T-helper 17 cell (primary cell): ENCODE results near the gene TRAF7. TPM values are rescaled to one million over a fixed set of nuclear protein-coding genes. Genes with fewer than 3 reads are reported as not detected.
"Not testable (repeated sequence)": the region's sequence is repeated elsewhere in the genome, so short reads cannot be mapped to it uniquely, and the experiment has no call there.

Experiments
- ATAC-seq: fragments of 150-1000 bp; cut with Tn5 transposase; 2 replicates; pipeline ENCODE4 v1.10.0; 2021; ENCODE audit warnings: mild to moderate bottlenecking, moderate library complexity
- DNase-seq, 3 donors: peaks; one replicate each; pipeline versions ENCODE4 v3.0.0 to v3.0.0-alpha.2; 2020 to 2021
- H3K9me3 ChIP-seq: one replicate; pipeline ENCODE4 v1.7.0; 2013; ENCODE audit warnings: low read length, mild to moderate bottlenecking; ENCODE audit not compliant: control insufficient read depth, poor library complexity, severe bottlenecking
- H3K27ac Mint-ChIP-seq: one replicate; pipeline ENCODE4 v1.8.0; 2022; ENCODE audit warnings: mild to moderate bottlenecking, moderate library complexity, mixed read lengths
- H3K27me3 Mint-ChIP-seq: one replicate; pipeline ENCODE4 v1.8.0; 2022; ENCODE audit warnings: mixed read lengths
- H3K36me3 Mint-ChIP-seq: one replicate; pipeline ENCODE4 v1.8.0; 2022; ENCODE audit warnings: low read depth, mixed read lengths
- H3K4me1 Mint-ChIP-seq: one replicate; pipeline ENCODE4 v1.8.0; 2022; ENCODE audit warnings: mild to moderate bottlenecking, mixed read lengths
- H3K4me3 Mint-ChIP-seq: one replicate; pipeline ENCODE4 v1.8.0; 2022; ENCODE audit warnings: mild to moderate bottlenecking, moderate library complexity, mixed read lengths
- total RNA-seq, 4 donors: library from RNA in 2 of 4; stranded (reverse) in 2 of 4; gene quantifications; one replicate each; pipeline ENCODE4 v1.2.3 and lab custom pipeline; 2022 to 2026

Gene TRAF7
- total RNA-seq, 2 donors from 2014 or later = 32.4 to 35.0 TPM

DNA sequence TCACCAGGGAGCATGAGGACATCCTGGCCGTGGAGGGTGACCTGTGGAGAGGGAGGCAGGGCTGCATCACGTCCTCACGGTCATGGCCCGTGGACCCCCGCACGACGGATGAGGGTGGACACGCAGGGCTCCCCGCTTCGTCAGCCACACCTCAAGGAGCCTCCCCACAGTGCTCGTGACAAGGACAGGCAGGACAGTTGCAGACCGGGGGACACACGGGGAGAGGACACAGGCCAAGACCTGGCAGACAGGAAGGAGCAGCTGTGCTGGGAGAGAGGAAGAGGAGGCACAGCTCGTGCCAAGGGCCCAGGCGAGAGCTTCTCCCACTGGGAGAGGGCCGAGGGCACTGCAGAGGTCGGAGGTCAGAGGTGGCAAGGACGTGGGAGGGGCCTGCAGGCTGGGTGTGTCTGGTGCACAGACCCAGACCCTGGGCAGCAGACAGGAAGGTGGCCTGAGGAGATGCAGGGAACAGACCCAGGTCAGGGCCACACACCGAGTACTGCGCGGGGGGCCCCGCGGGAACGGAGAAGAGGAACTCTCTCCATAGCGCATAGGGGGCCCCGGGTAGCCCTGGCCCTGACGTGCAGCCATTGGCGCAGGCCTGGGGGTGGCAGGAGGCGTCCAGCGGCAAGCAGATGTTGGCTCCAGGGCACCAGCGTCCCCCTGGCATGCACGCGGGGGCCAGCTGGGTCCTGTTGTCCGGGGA, 40.5 kb upstream of the TRAF7 start:
- not testable (repeated sequence) for H3K9me3 ChIP-seq, H3K36me3 Mint-ChIP-seq, ATAC-seq, DNase-seq, H3K27me3 Mint-ChIP-seq, H3K4me3 Mint-ChIP-seq, H3K27ac Mint-ChIP-seq, H3K4me1 Mint-ChIP-seq

DNA sequence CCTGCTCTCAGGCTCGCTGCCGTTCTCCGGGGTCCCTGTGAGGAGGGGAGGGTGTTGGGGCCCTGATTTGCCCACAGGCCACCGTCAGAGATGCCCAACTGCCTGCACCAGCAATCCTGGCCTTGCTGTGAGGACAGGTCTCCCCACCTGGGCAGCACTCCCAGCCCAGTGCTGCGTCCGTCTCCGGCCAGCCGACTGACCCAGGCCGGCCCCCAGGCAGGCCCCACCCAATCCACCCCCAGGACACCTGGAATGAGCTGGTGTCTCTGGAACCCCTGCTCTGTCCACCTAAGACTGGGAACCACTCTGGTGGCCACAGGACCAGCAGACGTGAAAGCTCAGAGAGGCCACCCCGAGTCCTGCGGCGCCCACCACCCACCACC, 40.0 kb upstream of the TRAF7 start:
- no peak overlapping the region for H3K27ac Mint-ChIP-seq
- no peaks in the 10 kb centered on the region for H3K9me3 ChIP-seq
- peaks cover 4% of the 10 kb centered on the region for H3K4me1 Mint-ChIP-seq
- no peak overlapping the region for H3K4me3 Mint-ChIP-seq
- no peaks in the 10 kb centered on the region for H3K27me3 Mint-ChIP-seq
- ATAC-seq (no peak), DNase-seq (no peak)
- no peaks in the 10 kb centered on the region for H3K36me3 Mint-ChIP-seq

DNA sequence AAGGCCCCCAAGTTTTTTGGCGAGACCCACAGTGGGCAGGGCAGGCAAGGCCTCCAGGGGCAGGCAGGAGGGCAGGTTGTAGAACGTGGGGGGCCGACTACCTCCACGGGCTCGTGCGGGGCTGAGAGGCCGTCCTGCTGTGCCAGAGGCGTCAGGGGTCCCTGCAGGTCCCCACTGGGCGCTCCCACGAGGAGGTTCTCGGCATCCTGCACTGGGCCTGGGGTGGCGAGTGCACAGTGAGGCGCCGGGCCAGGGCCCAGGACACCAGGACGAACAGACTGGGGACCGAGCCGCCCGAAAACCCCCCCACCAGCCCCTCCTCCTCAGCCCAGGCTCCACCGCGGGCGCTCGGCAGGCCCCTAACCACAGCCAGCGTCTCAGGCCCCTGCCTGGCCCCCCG, 39.2 kb upstream of the TRAF7 start:
- not testable (repeated sequence) for H3K36me3 Mint-ChIP-seq, H3K4me1 Mint-ChIP-seq, DNase-seq, ATAC-seq, H3K4me3 Mint-ChIP-seq, H3K27me3 Mint-ChIP-seq, H3K27ac Mint-ChIP-seq, H3K9me3 ChIP-seq

DNA sequence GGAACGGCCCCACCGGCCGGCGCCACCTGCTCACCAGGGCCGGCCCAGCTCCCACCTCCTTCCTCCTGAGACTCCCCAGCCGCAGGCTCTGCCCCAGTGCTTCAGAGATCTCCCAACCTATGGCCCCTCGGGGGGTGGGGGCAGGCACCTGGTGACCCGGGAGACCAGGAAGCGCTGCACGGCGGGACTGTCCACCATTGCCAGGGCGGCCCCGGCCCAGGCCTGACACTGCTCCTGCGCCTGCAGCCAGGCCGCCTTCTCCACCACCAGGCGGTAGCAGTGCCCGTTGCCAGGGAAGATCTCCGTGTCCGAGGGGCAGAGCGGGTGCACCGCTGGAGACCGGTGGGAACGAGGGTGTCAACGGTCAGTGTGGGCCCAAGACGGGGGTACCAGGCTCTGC, 38.2 kb upstream of the TRAF7 start:
- H3K27ac Mint-ChIP-seq, H3K4me1 Mint-ChIP-seq, H3K27me3 Mint-ChIP-seq, DNase-seq, H3K4me3 Mint-ChIP-seq, H3K9me3 ChIP-seq, ATAC-seq, H3K36me3 Mint-ChIP-seq: not testable (repeated sequence)

DNA sequence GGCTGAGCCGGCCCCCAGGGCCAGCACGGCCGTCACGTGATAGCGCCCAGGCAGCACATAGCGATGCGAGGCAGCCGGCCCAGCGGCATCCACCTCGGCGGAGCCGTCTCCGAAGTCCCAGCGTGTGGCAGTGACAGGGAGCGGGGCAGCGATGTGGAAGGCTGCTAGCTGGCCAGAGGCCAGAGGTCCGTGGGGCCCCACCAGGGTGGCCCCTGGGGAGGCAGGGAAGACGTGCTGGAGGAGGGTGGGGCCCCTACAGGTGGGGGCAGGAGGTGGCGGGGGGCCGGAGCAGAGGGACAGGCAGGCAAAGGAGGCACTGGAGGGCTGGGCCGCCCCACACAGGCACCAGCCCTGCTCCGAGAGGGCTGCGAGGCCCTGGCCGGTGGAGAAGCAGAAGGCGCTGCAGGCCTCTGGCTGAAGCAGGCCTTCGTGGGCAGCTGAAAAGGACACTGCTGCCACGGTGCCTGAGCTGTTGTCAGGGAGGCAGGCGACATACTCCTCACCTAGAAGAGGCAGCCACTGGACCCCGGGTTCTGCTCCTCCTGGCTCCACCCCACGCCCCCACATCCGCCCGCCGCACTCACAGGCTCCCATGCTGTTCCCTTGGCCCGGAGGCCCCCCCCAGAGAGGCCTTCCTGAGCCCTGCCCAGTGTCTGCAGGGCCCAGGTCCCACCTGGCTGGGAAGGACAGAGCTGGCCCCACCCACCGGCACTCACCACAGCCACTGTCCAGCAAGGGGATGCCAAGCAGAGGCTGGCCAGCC, 37.4 kb upstream of the TRAF7 start:
- not testable (repeated sequence) for H3K27ac Mint-ChIP-seq, ATAC-seq, DNase-seq, H3K36me3 Mint-ChIP-seq, H3K4me3 Mint-ChIP-seq, H3K27me3 Mint-ChIP-seq, H3K9me3 ChIP-seq, H3K4me1 Mint-ChIP-seq

DNA sequence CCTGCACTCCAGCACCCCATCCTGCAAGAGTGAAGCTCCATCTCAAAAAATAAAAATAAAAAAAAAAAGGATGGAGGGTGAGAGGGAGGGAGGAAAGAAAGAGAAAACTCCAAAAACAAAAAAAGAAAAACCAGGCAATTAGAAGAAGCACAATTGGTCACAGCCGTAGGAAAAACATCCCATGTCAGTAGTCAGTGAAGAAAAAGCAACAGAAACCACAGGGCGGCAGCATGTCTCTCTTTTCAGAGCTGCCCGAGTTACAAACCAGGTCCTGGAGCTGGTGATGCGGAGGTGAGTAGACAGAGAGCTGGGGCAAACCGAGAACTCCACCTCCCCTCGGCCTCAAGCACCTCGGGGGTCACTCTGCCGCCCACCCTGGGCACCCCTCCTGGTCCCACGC, 34.3 kb upstream of the TRAF7 start:
- not testable (repeated sequence) for H3K4me1 Mint-ChIP-seq, DNase-seq, H3K27me3 Mint-ChIP-seq, H3K4me3 Mint-ChIP-seq, H3K9me3 ChIP-seq, H3K36me3 Mint-ChIP-seq
- H3K27ac Mint-ChIP-seq = peak overlapping the region; percentile 34
- peak; percentile 67 for ATAC-seq

DNA sequence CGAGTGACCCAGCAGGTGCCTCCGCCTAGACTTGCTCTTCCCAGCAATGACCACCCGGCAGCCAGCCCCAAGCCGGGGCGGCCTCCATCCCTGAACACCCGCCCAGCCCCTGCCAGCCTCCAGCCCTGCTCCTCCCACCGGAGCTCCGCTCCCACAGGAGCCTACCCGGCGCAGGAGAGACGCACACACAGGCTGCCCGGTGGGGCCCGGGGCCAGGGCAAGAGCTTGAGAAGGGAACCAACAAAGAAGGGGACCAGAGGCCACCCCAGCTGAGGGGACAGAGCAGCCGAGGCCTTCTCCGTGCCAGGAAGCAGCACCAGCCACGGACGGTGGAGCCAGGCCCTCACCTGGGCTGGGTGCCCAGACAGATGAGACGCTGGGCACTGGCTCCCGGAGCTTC, 33.7 kb upstream of the TRAF7 start:
- Mint-ChIP-seq H3K4me3 (no peak overlapping the region), H3K36me3 (no peaks in the 10 kb centered on the region), H3K27me3 (no peaks in the 10 kb centered on the region), H3K4me1 (peaks cover 8% of the 10 kb centered on the region), H3K27ac (no peak overlapping the region)
- no peak for ATAC-seq
- DNase-seq = no peak
- no peaks in the 10 kb centered on the region for H3K9me3 ChIP-seq

DNA sequence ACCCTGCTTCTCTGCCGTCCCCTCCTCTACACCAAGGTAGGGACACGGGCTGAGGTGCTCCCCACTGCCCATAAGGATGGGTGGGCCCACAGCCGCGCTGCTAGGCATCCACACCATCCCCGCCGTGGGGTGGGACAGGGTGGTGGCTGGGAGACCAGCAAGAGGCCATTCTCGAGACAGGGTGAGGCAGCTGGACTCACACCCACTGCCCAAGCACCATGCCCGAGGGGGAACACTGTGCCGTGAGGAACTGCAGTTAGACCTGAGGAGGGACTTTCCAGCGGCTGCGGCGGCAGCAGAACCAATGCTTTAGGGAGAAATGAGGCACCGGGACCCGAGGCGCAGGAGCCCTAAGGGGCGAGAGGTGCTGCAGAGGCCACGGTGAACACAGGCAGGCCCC, 33.2 kb upstream of the TRAF7 start:
- no peak for ATAC-seq
- H3K4me3 Mint-ChIP-seq = no peak overlapping the region
- no peak for DNase-seq
- H3K27ac Mint-ChIP-seq = no peak overlapping the region
- no peaks in the 10 kb centered on the region for H3K27me3 Mint-ChIP-seq
- no peaks in the 10 kb centered on the region for H3K36me3 Mint-ChIP-seq
- H3K4me1 Mint-ChIP-seq = peaks cover 12% of the 10 kb centered on the region
- H3K9me3 ChIP-seq = no peaks in the 10 kb centered on the region

DNA sequence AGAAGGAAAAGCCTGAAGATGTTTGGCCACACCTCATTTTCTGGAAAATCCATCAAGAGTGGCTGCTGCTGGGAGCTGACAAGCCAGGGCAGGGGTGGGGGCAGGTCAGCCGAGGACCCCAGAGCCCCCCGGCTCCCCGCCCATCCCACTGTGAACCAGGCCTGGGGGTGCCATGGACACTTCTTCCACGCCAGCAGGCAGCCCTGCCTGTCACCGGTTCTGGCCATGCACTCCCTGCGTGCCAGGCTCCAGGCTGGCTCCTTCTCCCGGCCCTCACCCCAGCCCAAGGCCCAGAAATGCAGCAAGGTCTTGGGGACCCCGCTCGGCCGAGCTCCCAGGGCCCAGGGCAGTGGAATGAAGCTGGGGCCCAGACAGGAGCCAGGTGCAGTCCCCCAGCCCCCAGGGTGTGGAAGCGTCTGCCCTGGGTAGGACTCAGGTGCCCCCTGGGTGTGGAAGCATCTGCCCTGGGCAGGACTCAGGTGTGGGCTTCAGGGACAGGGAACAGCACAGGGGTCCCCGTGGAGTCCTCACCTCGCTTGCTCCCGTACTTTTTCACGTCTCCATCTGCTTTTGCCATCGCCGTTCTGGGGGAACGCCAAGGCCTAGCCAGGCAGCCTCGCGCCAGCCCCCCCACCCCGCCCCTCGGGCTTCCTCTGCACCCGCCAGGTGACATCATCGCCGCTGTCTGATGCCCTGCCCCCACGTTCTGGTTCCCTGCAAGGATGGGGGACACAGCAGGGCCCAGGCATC, 32.5 kb upstream of the TRAF7 start:
- not testable (repeated sequence) for H3K27me3 Mint-ChIP-seq, H3K9me3 ChIP-seq, H3K27ac Mint-ChIP-seq, H3K4me3 Mint-ChIP-seq, H3K36me3 Mint-ChIP-seq, DNase-seq, ATAC-seq
- peaks cover 12% of the 10 kb centered on the region for H3K4me1 Mint-ChIP-seq

DNA sequence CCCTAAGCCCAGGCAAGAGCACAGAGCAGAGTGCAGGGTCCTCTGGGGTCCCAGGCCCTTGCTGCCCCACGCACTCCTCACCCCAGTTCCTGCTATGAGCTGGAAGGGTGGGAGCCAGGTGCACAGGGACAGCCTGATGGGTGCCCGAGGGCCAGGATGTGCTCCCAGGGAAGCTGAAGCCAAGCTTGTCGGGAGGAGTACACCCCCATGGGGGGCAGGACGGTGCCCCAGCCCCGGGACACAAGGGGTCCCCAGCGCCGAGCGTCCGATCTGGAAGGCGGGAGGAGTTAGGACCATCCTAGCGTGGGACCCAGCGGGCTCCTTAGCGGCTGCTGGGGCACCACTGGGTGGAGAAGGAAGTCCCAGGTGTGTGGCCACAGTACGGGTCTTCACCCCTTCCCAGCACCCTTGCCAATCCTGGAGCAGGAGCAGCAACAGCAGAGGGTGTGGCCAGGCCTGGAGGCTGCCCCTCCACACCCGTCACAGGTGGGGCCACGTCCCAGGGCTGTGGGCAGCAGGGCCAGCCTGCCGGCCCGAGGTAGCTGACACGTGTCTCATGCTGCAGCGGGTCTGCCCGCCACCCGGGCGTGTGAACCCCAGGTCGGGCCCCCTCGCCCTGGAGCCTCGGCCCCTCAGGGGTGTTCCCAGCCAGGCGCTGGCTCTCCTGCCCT, 31.7 kb upstream of the TRAF7 start:
- peaks cover 14% of the 10 kb centered on the region for H3K4me1 Mint-ChIP-seq

DNA sequence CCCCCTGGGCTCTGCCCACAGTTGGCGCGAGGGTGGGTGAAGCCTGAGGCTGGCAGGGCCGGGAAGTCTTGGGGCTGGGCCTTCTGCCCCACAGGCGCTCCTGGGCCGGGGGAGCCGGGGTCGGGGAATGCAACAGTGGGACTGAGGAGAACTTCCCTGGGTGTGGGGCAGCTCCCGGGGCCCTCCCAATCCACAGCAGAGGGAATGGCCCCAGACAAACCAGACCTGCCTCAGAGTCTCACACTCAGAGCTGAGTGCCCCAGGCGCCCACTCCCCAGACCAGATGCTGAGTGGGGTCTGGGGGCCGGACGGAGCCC, 31.2 kb upstream of the TRAF7 start:
- not testable (repeated sequence) for DNase-seq, H3K27me3 Mint-ChIP-seq, H3K27ac Mint-ChIP-seq, H3K36me3 Mint-ChIP-seq, H3K4me3 Mint-ChIP-seq, H3K9me3 ChIP-seq, ATAC-seq
- peaks cover 14% of the 10 kb centered on the region for H3K4me1 Mint-ChIP-seq

More for the DNA sequence above, 31.7 kb upstream of the TRAF7 start:
- H3K27me3 Mint-ChIP-seq, DNase-seq, H3K4me3 Mint-ChIP-seq, H3K36me3 Mint-ChIP-seq, H3K9me3 ChIP-seq, H3K27ac Mint-ChIP-seq, ATAC-seq: not testable (repeated sequence)

DNA sequence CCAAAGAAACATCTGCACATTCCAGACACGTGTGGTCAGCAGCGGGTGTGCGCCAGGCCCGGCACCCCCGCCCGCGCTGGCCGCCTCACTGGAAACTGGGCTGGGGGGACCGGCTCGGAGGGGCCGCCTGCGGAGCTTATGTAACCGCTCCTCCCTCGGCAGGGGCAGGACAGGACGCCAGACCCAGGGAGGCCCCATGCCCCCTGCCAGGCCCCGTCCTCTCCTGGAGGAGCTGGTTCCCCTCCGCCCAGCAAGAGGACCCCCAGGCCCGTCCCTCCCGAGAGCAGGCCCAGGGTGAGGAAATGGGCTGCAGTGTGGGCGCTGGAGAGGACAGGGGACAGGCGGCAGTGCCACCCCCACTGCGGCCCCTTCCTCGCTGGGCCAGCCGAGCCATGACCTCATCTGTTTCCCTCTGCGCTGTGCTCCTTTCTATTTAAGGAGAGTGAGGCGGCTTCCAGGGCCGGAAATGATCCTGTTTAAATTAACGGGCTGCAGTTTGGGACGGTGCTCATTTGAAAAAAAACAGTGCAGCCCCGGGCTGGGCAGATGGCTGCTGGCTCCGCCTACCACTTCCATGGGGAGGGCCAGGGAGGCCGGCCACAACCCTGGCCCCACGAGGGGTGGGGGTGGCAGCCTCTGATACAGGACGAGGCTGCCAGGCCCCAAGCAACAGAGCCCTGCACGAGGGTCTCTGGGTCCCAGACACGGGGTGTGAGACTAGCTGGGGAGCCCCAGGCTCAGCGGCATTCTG, 30.7 kb upstream of the TRAF7 start:
- not testable (repeated sequence) for ATAC-seq, H3K9me3 ChIP-seq, H3K27ac Mint-ChIP-seq, H3K4me3 Mint-ChIP-seq, DNase-seq, H3K36me3 Mint-ChIP-seq, H3K27me3 Mint-ChIP-seq
- peaks cover 14% of the 10 kb centered on the region for H3K4me1 Mint-ChIP-seq

DNA sequence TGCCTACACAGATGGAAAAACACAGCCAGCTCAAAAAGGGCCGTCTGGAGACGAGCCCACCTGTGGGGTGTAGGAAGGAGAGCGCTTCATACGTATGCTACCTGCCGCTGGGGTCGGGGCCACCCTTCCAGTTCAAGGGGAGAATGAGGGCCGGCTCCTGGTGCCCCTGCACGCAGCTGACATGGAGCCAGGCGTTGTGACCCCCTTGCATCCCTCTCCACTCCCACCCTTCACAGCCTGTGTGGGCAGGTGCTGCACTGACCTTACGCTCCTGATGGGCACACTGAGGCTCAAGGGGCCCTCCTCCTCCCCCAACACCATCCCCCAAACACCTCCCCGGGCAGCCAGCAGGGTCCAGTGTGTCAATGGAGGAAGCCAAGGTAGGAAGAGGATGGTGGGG, 30.0 kb upstream of the TRAF7 start:
- not testable (repeated sequence) for H3K36me3 Mint-ChIP-seq, ATAC-seq, H3K27me3 Mint-ChIP-seq, H3K27ac Mint-ChIP-seq, DNase-seq, H3K9me3 ChIP-seq, H3K4me3 Mint-ChIP-seq
- peaks cover 10% of the 10 kb centered on the region for H3K4me1 Mint-ChIP-seq
